Measurements from ENCODE around the gene BAZ1B.
"Not testable (repeated sequence)": the region's sequence is repeated elsewhere in the genome, so short reads cannot be mapped to it uniquely, and the experiment has no call there.

The BAZ1B gene

DNA sequence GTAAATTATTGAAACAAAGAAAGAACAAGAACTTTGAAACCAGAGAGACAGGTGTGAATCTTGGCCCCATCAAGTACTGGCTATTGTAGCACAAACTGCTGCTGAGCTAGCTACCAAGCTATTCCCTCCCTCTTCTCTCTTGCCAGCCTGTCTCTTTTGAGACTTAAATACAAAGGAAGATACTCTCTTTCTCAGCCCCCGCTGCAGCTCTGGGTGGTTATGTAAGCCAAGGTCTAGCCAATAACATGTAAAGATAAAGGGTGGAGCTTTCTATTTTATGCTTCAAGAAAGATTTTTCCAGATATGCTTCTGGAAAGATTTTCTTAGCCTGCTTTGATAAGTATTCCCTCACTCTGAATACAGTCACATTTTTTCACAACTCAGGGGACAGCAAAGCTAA, 17.2 kb downstream of the BAZ1B start:
- no peak overlapping the region for H3K4me3 ChIP-seq (ENCODE audit: low read depth in 1 of 5, low read length in 5 of 5)
- no peaks in the 10 kb centered on the region for H3K27me3 ChIP-seq (ENCODE audit: control insufficient read depth in 5 of 5, insufficient read depth in 4 of 5, low read length in 5 of 5)
- no peak overlapping the region for H3K9ac ChIP-seq (ENCODE audit: low read length in 5 of 5)
- peaks cover 28 to 90% (median 72%) of the 10 kb centered on the region in 5 donors for H3K36me3 ChIP-seq (ENCODE audit: control insufficient read depth in 5 of 5, insufficient read depth in 5 of 5, low read length in 5 of 5)
- no peaks in the 10 kb centered on the region for H3K9me3 ChIP-seq (ENCODE audit: control insufficient read depth in 5 of 5, low read length in 5 of 5)
- H3K4me1 ChIP-seq (ENCODE audit: control insufficient read depth in 5 of 5, insufficient read depth in 5 of 5, low read length in 5 of 5), result no peaks in the 10 kb centered on the region
- H3K27ac ChIP-seq (ENCODE audit: low read depth, low read length), result no peak overlapping the region

DNA sequence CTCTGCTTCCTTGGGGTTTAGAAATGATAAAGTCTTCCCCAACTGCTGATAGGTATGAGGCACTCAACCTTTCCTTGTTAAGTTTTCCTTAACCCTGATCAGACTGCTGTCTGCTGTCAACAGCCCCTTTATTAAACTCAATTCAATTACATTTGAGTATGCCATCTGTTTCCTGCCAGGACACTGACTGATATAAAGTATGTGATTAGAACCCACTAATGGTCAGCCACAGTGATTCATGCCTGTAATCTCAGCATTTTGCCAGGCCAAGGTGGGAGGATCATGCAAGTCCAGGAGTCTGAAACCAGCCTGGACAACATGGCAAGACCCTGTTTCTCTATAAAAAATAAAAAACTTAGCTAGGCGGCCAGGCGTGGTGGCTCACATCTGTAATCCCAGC, 18.1 kb downstream of the BAZ1B start:
- H3K4me3 ChIP-seq (ENCODE audit: low read depth in 1 of 5, low read length in 5 of 5), result no peak overlapping the region
- H3K36me3 ChIP-seq (ENCODE audit: control insufficient read depth in 5 of 5, insufficient read depth in 5 of 5, low read length in 5 of 5), result peaks cover 30 to 90% (median 74%) of the 10 kb centered on the region in 5 donors
- no peak overlapping the region for H3K9ac ChIP-seq (ENCODE audit: low read length in 5 of 5)
- no peak overlapping the region for H3K27ac ChIP-seq (ENCODE audit: low read depth, low read length)
- peaks cover 0 to 7% (median 3%) of the 10 kb centered on the region in 5 donors for H3K4me1 ChIP-seq (ENCODE audit: control insufficient read depth in 5 of 5, insufficient read depth in 5 of 5, low read length in 5 of 5)
- H3K9me3 ChIP-seq (ENCODE audit: control insufficient read depth in 5 of 5, low read length in 5 of 5), result no peaks in the 10 kb centered on the region
- H3K27me3 ChIP-seq (ENCODE audit: control insufficient read depth in 5 of 5, insufficient read depth in 4 of 5, low read length in 5 of 5), result no peaks in the 10 kb centered on the region

DNA sequence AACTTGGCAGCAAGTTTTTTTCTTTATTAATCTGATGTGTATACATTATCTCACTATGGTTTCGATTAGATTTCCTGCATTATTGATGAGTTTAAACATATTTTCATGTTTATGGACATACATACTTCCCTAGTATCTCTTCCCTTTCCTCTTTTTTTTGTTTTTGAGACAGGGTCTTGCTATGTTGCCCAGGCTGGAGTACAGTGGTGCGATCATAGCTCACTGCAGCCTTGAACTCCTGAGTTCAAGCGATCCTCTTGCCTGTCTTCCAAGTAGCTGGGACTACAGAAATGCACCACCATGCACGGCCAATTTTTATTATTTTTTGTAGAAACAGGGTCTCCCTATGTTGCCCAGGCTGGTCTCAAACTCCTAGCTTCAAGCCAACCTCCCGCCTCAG, 18.9 kb downstream of the BAZ1B start:
- Histone ChIP-seq H3K36me3 (ENCODE audit: control insufficient read depth in 5 of 5, insufficient read depth in 5 of 5, low read length in 5 of 5) (peaks cover 35 to 90% (median 77%) of the 10 kb centered on the region in 5 donors), H3K4me1 (ENCODE audit: control insufficient read depth in 5 of 5, insufficient read depth in 5 of 5, low read length in 5 of 5) (peaks cover 0 to 11% (median 3%) of the 10 kb centered on the region in 5 donors), H3K9ac (ENCODE audit: low read length in 5 of 5) (no peak overlapping the region), H3K9me3 (ENCODE audit: control insufficient read depth in 5 of 5, low read length in 5 of 5) (no peaks in the 10 kb centered on the region), H3K27ac (ENCODE audit: low read depth, low read length) (no peak overlapping the region), H3K27me3 (ENCODE audit: control insufficient read depth in 5 of 5, insufficient read depth in 4 of 5, low read length in 5 of 5) (no peaks in the 10 kb centered on the region), H3K4me3 (ENCODE audit: low read depth in 1 of 5, low read length in 5 of 5) (no peak overlapping the region)

DNA sequence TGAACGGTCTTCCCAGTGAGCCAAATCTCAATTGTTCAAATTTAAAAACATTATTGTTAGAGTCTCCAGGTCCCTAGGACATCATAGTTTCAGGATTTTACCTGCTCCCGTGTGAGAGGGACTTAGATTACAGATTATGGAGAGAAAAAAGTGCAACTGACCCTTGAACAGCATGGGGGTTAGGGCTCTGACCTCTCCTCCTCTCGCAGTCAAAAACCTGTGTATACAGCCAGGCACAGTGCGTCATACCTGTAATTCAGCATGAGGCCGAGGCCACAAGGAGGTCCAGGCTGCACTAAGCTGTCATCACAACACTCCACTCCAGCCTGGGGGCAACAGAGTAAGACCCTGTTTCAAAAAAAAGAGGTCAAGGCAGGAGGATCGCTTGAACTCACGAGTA, 25.5 kb downstream of the BAZ1B start:
- Histone ChIP-seq H3K27ac (ENCODE audit: low read depth, low read length) (no peak overlapping the region), H3K36me3 (ENCODE audit: control insufficient read depth in 5 of 5, insufficient read depth in 5 of 5, low read length in 5 of 5) (peaks cover 37 to 93% (median 82%) of the 10 kb centered on the region in 5 donors), H3K4me1 (ENCODE audit: control insufficient read depth in 5 of 5, insufficient read depth in 5 of 5, low read length in 5 of 5) (peaks cover 0 to 11% (median 3%) of the 10 kb centered on the region in 5 donors), H3K4me3 (ENCODE audit: low read depth in 1 of 5, low read length in 5 of 5) (no peak overlapping the region), H3K9me3 (ENCODE audit: control insufficient read depth in 5 of 5, low read length in 5 of 5) (no peaks in the 10 kb centered on the region), H3K9ac (ENCODE audit: low read length in 5 of 5) (no peak overlapping the region), H3K27me3 (ENCODE audit: control insufficient read depth in 5 of 5, insufficient read depth in 4 of 5, low read length in 5 of 5) (no peaks in the 10 kb centered on the region)

DNA sequence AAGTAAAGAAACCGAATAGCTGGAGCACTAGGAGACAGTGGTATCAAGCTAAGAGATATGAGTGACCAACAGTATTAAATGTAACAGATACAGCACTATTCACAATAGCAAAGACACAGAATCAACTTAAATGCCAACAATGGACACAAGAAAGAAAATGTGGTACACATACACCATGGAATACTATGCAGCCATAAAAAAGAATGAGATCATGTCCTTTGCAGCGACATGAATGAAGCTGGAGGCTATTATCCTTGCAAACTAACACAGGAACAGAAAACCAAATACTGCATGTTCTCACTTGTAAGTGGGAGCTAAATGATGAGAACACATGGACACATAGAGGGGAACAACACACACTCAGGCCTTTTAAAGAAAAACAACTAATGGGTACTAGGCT, 26.6 kb downstream of the BAZ1B start:
- not testable (repeated sequence) for H3K9me3 ChIP-seq (ENCODE audit: control insufficient read depth in 5 of 5, low read length in 5 of 5); H3K4me3 ChIP-seq (ENCODE audit: low read depth in 1 of 5, low read length in 5 of 5); H3K27me3 ChIP-seq (ENCODE audit: control insufficient read depth in 5 of 5, insufficient read depth in 4 of 5, low read length in 5 of 5); H3K27ac ChIP-seq (ENCODE audit: low read depth, low read length); H3K9ac ChIP-seq (ENCODE audit: low read length in 5 of 5)
- Histone ChIP-seq H3K4me1 (ENCODE audit: control insufficient read depth in 5 of 5, insufficient read depth in 5 of 5, low read length in 5 of 5) (peaks cover 0 to 11% (median 3%) of the 10 kb centered on the region in 5 donors), H3K36me3 (ENCODE audit: control insufficient read depth in 5 of 5, insufficient read depth in 5 of 5, low read length in 5 of 5) (peaks cover 34 to 94% (median 84%) of the 10 kb centered on the region in 5 donors)

DNA sequence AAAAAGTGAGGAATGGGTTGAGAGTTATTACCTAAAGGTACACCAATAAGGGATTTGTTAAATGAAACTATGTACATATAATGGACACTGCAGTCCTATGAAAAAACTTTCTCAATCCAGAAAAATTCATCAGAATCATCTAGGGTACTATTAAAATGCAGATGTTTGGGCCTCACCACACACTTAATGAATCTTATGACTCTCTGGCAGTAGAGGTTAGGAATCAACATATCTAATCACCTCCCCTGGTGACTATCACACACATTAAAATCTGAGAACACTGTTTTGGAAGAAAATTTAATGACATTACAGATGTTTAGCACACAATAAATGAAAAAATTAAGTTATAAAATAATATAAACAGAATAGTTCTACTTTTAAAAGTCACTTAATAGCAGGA, 32.1 kb downstream of the BAZ1B start:
- H3K27me3 ChIP-seq (ENCODE audit: control insufficient read depth in 5 of 5, insufficient read depth in 4 of 5, low read length in 5 of 5), result no peaks in the 10 kb centered on the region
- H3K9ac ChIP-seq (ENCODE audit: low read length in 5 of 5), result no peak overlapping the region
- H3K36me3 ChIP-seq (ENCODE audit: control insufficient read depth in 5 of 5, insufficient read depth in 5 of 5, low read length in 5 of 5), result peaks cover 37 to 85% (median 70%) of the 10 kb centered on the region in 5 donors
- no peaks in the 10 kb centered on the region for H3K4me1 ChIP-seq (ENCODE audit: control insufficient read depth in 5 of 5, insufficient read depth in 5 of 5, low read length in 5 of 5)
- no peak overlapping the region for H3K4me3 ChIP-seq (ENCODE audit: low read depth in 1 of 5, low read length in 5 of 5)
- no peak overlapping the region for H3K27ac ChIP-seq (ENCODE audit: low read depth, low read length)
- H3K9me3 ChIP-seq (ENCODE audit: control insufficient read depth in 5 of 5, low read length in 5 of 5), result no peaks in the 10 kb centered on the region

DNA sequence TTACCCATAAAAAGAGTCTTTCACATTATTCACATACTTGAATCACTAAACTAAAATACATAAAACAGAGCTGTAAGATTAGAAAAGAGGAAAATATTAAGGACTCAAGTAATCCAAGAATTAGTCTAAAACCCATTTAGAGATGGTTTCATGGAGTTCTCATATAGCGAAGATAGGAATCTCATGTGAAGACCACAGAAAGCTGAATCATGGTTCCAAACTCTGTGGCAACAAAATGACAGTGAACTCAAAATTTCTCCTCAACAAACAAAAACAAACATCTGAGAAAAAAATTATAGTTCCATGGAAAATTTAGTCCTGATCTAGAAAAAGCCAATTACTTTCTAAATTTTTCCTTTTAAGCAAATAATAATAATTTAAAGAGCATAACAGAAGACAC, 34.6 kb downstream of the BAZ1B start:
- Histone ChIP-seq H3K4me1 (ENCODE audit: control insufficient read depth in 5 of 5, insufficient read depth in 5 of 5, low read length in 5 of 5) (peaks cover 0 to 5% (median 2%) of the 10 kb centered on the region in 5 donors), H3K27me3 (ENCODE audit: control insufficient read depth in 5 of 5, insufficient read depth in 4 of 5, low read length in 5 of 5) (no peaks in the 10 kb centered on the region), H3K4me3 (ENCODE audit: low read depth in 1 of 5, low read length in 5 of 5) (no peak overlapping the region), H3K36me3 (ENCODE audit: control insufficient read depth in 5 of 5, insufficient read depth in 5 of 5, low read length in 5 of 5) (peaks cover 36 to 77% (median 60%) of the 10 kb centered on the region in 5 donors), H3K27ac (ENCODE audit: low read depth, low read length) (no peak overlapping the region), H3K9ac (ENCODE audit: low read length in 5 of 5) (peak overlapping the region in 1 of 5 donors; percentile 35), H3K9me3 (ENCODE audit: control insufficient read depth in 5 of 5, low read length in 5 of 5) (no peaks in the 10 kb centered on the region)

DNA sequence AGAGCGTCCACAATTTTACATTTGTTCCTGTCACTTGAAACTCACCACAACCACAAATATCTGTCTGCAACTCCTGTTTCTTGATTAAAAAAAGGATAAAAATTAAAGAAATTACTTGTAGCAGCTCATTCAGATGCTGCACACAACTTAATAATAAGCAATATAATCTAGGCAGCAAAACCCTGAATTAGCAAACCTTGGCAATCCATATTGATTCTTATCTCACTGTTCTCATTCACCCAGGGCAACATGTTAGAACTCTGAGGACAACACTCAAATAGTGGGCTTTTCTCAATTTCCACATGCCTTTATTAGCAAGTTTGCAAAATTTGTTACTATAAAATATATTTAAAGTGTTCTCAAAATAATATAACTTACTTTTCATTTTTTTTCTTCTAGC, 38.9 kb downstream of the BAZ1B start:
- no peak overlapping the region for H3K4me3 ChIP-seq (ENCODE audit: low read depth in 1 of 5, low read length in 5 of 5)
- peaks cover 0 to 5% (median 3%) of the 10 kb centered on the region in 5 donors for H3K4me1 ChIP-seq (ENCODE audit: control insufficient read depth in 5 of 5, insufficient read depth in 5 of 5, low read length in 5 of 5)
- no peaks in the 10 kb centered on the region for H3K27me3 ChIP-seq (ENCODE audit: control insufficient read depth in 5 of 5, insufficient read depth in 4 of 5, low read length in 5 of 5)
- peaks cover 26 to 54% (median 42%) of the 10 kb centered on the region in 5 donors for H3K36me3 ChIP-seq (ENCODE audit: control insufficient read depth in 5 of 5, insufficient read depth in 5 of 5, low read length in 5 of 5)
- H3K27ac ChIP-seq (ENCODE audit: low read depth, low read length), result no peak overlapping the region
- no peaks in the 10 kb centered on the region for H3K9me3 ChIP-seq (ENCODE audit: control insufficient read depth in 5 of 5, low read length in 5 of 5)
- peak overlapping the region in 1 of 5 donors; percentile 7 for H3K9ac ChIP-seq (ENCODE audit: low read length in 5 of 5)

DNA sequence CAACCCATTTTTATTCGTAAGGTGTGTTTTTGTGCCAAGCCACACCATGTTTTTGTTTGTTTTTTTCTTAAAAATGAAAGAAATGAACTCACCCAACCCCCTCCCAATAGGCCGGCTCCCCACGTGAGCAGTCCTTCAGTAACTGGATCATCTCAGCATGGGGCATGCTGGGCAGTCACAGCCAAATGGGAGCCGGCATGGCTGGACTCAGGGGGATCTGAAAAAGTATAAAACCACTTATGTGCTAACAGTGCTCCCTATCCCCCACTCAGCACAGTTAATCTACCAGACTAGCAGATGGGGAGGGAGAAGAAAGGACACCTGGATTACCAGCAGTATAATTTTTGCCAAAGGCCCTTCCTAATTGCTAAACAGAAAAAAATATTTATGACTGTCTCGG, 39.3 kb downstream of the BAZ1B start:
- no peaks in the 10 kb centered on the region for H3K27me3 ChIP-seq (ENCODE audit: control insufficient read depth in 5 of 5, insufficient read depth in 4 of 5, low read length in 5 of 5)
- H3K36me3 ChIP-seq (ENCODE audit: control insufficient read depth in 5 of 5, insufficient read depth in 5 of 5, low read length in 5 of 5), result peaks cover 30 to 54% (median 43%) of the 10 kb centered on the region in 5 donors
- no peak overlapping the region for H3K4me3 ChIP-seq (ENCODE audit: low read depth in 1 of 5, low read length in 5 of 5)
- no peak overlapping the region for H3K27ac ChIP-seq (ENCODE audit: low read depth, low read length)
- no peaks in the 10 kb centered on the region for H3K9me3 ChIP-seq (ENCODE audit: control insufficient read depth in 5 of 5, low read length in 5 of 5)
- peak overlapping the region in 1 of 5 donors; percentile 7 for H3K9ac ChIP-seq (ENCODE audit: low read length in 5 of 5)
- H3K4me1 ChIP-seq (ENCODE audit: control insufficient read depth in 5 of 5, insufficient read depth in 5 of 5, low read length in 5 of 5), result peaks cover 0 to 5% (median 3%) of the 10 kb centered on the region in 5 donors

DNA sequence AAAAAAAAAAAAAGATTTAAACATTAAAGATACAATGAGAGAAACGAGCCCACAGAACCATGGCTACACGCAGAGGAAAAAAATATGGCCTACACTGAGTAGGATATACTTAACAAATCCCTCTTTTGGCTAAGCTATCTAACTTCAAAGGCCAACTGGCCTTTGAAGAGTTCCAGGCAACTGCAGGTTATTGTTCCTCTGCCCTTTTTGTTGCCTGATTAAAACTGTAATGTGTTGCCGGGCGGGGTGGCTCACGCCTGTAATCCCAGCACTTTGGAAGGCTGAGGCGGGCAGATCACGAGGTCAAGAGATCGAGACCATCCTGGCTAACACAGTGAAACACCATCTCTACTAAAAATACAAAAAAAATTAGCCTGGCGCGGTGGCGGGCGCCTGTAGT, 40.6 kb downstream of the BAZ1B start:
- H3K4me1 ChIP-seq (ENCODE audit: control insufficient read depth in 5 of 5, insufficient read depth in 5 of 5, low read length in 5 of 5); H3K27me3 ChIP-seq (ENCODE audit: control insufficient read depth in 5 of 5, insufficient read depth in 4 of 5, low read length in 5 of 5); H3K4me3 ChIP-seq (ENCODE audit: low read depth in 1 of 5, low read length in 5 of 5); H3K27ac ChIP-seq (ENCODE audit: low read depth, low read length); H3K9me3 ChIP-seq (ENCODE audit: control insufficient read depth in 5 of 5, low read length in 5 of 5); H3K9ac ChIP-seq (ENCODE audit: low read length in 5 of 5): not testable (repeated sequence)
- H3K36me3 ChIP-seq (ENCODE audit: control insufficient read depth in 5 of 5, insufficient read depth in 5 of 5, low read length in 5 of 5), result peaks cover 33 to 59% (median 51%) of the 10 kb centered on the region in 5 donors

DNA sequence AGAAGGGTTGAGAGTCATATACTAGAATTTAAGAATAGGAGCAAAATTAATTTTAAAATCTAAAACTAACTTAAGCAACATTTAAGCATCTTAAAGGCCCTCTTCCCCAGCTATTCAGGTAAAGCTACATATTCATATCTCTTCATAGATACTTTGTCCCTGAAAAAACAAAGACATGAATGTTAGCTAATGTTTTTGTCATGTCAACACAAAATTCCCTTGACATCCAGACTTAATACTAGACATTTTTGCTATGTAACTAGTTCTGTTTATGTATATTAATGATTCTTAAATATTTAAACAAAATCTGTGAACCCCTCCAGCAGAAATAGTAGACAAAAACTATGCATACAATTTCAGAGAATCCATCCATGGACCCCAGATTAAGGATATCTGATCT, 43.5 kb downstream of the BAZ1B start:
- no peaks in the 10 kb centered on the region for H3K9me3 ChIP-seq (ENCODE audit: control insufficient read depth in 5 of 5, low read length in 5 of 5)
- H3K9ac ChIP-seq (ENCODE audit: low read length in 5 of 5), result no peak overlapping the region
- H3K27me3 ChIP-seq (ENCODE audit: control insufficient read depth in 5 of 5, insufficient read depth in 4 of 5, low read length in 5 of 5), result no peaks in the 10 kb centered on the region
- H3K4me3 ChIP-seq (ENCODE audit: low read depth in 1 of 5, low read length in 5 of 5), result no peak overlapping the region
- no peak overlapping the region for H3K27ac ChIP-seq (ENCODE audit: low read depth, low read length)
- peaks cover 0 to 5% (median 3%) of the 10 kb centered on the region in 5 donors for H3K4me1 ChIP-seq (ENCODE audit: control insufficient read depth in 5 of 5, insufficient read depth in 5 of 5, low read length in 5 of 5)
- H3K36me3 ChIP-seq (ENCODE audit: control insufficient read depth in 5 of 5, insufficient read depth in 5 of 5, low read length in 5 of 5), result peaks cover 35 to 60% (median 39%) of the 10 kb centered on the region in 5 donors

All from subcutaneous abdominal adipose tissue (tissue), 5 donors.